GM23248 (cell line): Measurements from ENCODE around the gene COPS6. TPM values are rescaled to one million over a fixed set of nuclear protein-coding genes. Genes with fewer than 3 reads are reported as not detected.
A peak's percentile ranks its signal among the peaks of the same experiment; 100 is the strongest.

Source experiments
- DNase-seq: peaks from one replicate; pipeline ENCODE4 v3.0.0-alpha.2; 2015
- H2AFZ ChIP-seq: fragments of 200-600 bp; sonication (generic); 2 replicates; pipeline ENCODE4 v1.6.1; 2016; ENCODE audit warnings: antibody characterized with exemption
- H3F3A ChIP-seq: fragments of 200-600 bp; sonication (generic); 2 replicates; pipeline ENCODE4 v1.6.1; 2016; ENCODE audit warnings: mild to moderate bottlenecking, antibody characterized with exemption, mixed run types; ENCODE audit not compliant: insufficient read depth
- H3K27ac ChIP-seq: fragments of 200-600 bp; sonication (generic); 2 replicates; pipeline ENCODE4 v1.5.1; 2016; ENCODE audit warnings: mild to moderate bottlenecking
- H3K27me3 ChIP-seq: fragments of 200-600 bp; sonication (generic); replicated peaks from 2 replicates; pipeline ENCODE4 v1.6.1; 2016; ENCODE audit warnings: mild to moderate bottlenecking; ENCODE audit not compliant: insufficient read depth
- H3K36me3 ChIP-seq: fragments of 200-600 bp; sonication (generic); 2 replicates; pipeline ENCODE4 v1.6.1; 2016; ENCODE audit warnings: low read depth, mild to moderate bottlenecking
- H3K4me1 ChIP-seq: fragments of 200-600 bp; sonication (generic); 2 replicates; pipeline ENCODE4 v1.6.1; 2016; ENCODE audit warnings: mild to moderate bottlenecking; ENCODE audit not compliant: insufficient read depth
- H3K4me2 ChIP-seq: fragments of 200-600 bp; sonication (generic); one replicate; pipeline ENCODE4 v1.6.1; 2016; ENCODE audit warnings: mild to moderate bottlenecking; ENCODE audit not compliant: unreplicated experiment
- H3K4me3 ChIP-seq: fragments of 200-600 bp; sonication (generic); 2 replicates; pipeline ENCODE4 v1.5.1; 2016; ENCODE audit warnings: mild to moderate bottlenecking
- H3K79me2 ChIP-seq: fragments of 200-600 bp; sonication (generic); 2 replicates; pipeline ENCODE4 v1.6.1; 2016; ENCODE audit warnings: mild to moderate bottlenecking; ENCODE audit not compliant: insufficient read depth
- H3K9ac ChIP-seq: fragments of 200-600 bp; sonication (generic); 2 replicates; pipeline ENCODE4 v1.6.1; 2016; ENCODE audit warnings: mild to moderate bottlenecking
- H3K9me2 ChIP-seq: fragments of 200-600 bp; sonication (generic); 2 replicates; pipeline ENCODE4 v1.6.1; 2016; ENCODE audit warnings: mixed run types, mild to moderate bottlenecking, moderate library complexity; ENCODE audit not compliant: insufficient read depth
- H3K9me3 ChIP-seq: fragments of 200-600 bp; sonication (generic); one replicate; pipeline ENCODE4 v1.6.1; 2017; ENCODE audit warnings: low read depth
- H4K20me1 ChIP-seq: fragments of 200-600 bp; sonication (generic); 2 replicates; pipeline ENCODE4 v1.6.0; 2016; ENCODE audit not compliant: insufficient read depth
- EZH2 ChIP-seq: fragments of 200-600 bp; sonication (generic); IDR thresholded peaks from 2 replicates; pipeline ENCODE4 v1.6.1; 2018; ENCODE audit warnings: antibody characterized with exemption, mild to moderate bottlenecking; ENCODE audit not compliant: insufficient read depth, poor library complexity, severe bottlenecking
- EZH2phosphoT487 ChIP-seq: fragments of 200-600 bp; sonication (generic); IDR thresholded peaks from 2 replicates; pipeline ENCODE4 v1.6.1; 2018; ENCODE audit warnings: antibody characterized with exemption, moderate library complexity, mild to moderate bottlenecking, low read depth; ENCODE audit not compliant: insufficient read depth
- WGBS, 2 experiments: methylation state at CpG; one replicate each; pipeline ENCODE4 v1.1.6; 2015 to 2017; ENCODE audit warnings: low lambda C conversion rate in 2 of 2, low coverage in 1 of 2; ENCODE audit errors: missing lambda C conversion rate in 2 of 2; 5-methylcytosine and 5-hydroxymethylcytosine counted together
- in situ Hi-C: fragments of 300-500 bp; cut with MboI; formaldehyde crosslinking; loops from 2 replicates; pipeline ENCODE4 v1.15.0; 2020
- polyA plus RNA-seq: library from polyadenylated mRNA; unstranded; fragments of >200 nt; fragmentation: Nextera tagmentation; extraction: Ambion mirVana; gene quantifications from 2 replicates; pipeline ENCODE4 v1.2.1, GENCODE V29; 2016
- total RNA-seq: library from RNA; depleted of rRNA; stranded (reverse); fragments of >200 nt; shearing (Covaris generic); gene quantifications from 2 replicates; pipeline ENCODE4 v1.2.3, GENCODE V29; 2014; rRNA removed

COPS6 gene
- total RNA-seq = 59.1 and 79.1 TPM in 2 replicates
- polyA plus RNA-seq = 214 and 223 TPM in 2 replicates

DNA sequence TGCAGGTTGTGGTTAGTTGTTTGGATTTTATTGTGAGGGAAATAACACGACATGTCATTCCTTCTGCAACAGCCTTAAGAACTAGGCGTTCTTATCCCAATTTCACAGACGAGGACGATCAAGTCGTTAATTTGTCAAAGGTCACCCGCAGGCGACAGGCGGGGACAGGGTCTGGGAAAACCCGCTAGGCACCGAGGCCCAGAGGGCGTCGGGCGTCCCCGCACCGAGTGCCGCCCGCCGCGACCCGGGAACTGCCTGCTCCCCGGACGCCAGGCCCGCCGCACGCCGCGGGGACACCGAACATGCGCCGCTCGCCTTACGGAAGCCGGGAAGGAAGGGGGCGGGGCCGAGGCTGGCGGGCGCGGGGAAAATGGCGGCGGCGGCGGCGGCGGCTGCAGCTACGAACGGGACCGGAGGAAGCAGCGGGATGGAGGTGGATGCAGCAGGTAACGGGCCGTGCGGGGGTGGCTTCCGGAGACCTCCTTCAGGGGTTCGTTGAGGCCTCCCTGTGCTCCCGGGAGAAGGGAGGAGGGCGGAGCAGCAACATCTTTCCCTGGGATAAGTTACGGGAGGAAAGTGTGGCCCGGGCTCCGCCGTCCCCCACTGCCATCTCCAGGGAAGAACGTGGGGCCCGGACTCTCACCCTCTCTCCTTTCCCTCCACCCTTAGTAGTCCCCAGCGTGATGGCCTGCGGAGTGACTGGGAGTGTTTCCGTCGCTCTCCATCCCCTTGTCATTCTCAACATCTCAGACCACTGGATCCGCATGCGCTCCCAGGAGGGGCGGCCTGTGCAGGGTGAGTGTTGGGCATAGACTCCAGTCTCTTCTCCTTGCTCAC lies at the start of gene COPS6:
COPS6 (plus strand) TSS at position 349 of the 837 bp plus-strand sequence; CDS start at position 371, 22 bp downstream.
- Histone ChIP-seq H3K27ac (peak within 1 kb of the TSS; percentile 94), H3K4me1 (peaks cover 40% of the 10 kb centered on the region), H4K20me1 (no peaks in the 10 kb centered on the region), H3K79me2 (peaks cover 45% of the 10 kb centered on the region), H3F3A (peaks cover 70% of the 10 kb centered on the region), H3K36me3 (peaks cover 16% of the 10 kb centered on the region; the same call in 1 of the 2 replicates), H3K9me3 (no peaks in the 10 kb centered on the region), H3K27me3 (no peaks in the 10 kb centered on the region), H3K4me3 (peak within 1 kb of the TSS; percentile 78), H3K9ac (peak within 1 kb of the TSS; percentile 83), H3K4me2 (peak within 1 kb of the TSS; percentile 85), H2AFZ (peak within 1 kb of the TSS; percentile 89), H3K9me2 (no peaks in the 10 kb centered on the region)
- in situ Hi-C loops = no loop called here
- TF ChIP-seq EZH2phosphoT487 = no peak
- no peak for TF ChIP-seq EZH2
- peak; percentile 86 for DNase-seq
- 1% methylated on average over 38 to 68 of the region's 68 CpGs for WGBS, 2 experiments

DNA sequence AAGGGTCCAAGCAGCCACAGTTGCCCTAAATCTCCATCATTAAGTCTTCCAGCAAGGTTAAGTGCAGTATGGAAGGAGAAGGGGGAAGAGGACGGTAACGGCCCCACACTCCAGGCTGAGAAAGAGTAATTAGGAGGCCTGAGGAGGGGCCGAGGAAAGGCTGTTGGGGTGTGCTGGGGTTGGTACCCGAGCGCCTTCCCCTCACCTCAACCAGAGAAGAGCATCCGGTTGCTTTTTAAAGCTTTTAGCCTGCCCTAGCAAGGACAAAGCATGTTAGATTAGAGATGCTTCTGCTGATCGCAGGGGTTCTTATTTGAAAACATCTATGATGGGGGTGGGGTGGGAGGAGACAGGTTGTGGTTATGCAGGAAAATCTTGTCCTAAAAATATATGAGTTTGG lies 48.2 kb upstream of the COPS6 start:
- TF ChIP-seq EZH2 (no peak), EZH2phosphoT487 (no peak)

GRCh38 chr7:100044718-100045117 lies 44.1 kb upstream of the COPS6 start:
- Histone ChIP-seq H3K27ac (no peak overlapping the region), H3F3A (peaks cover 19% of the 10 kb centered on the region), H4K20me1 (no peaks in the 10 kb centered on the region), H3K79me2 (no peaks in the 10 kb centered on the region), H3K27me3 (no peaks in the 10 kb centered on the region), H3K9me2 (no peaks in the 10 kb centered on the region), H3K4me2 (no peak overlapping the region), H2AFZ (no peak overlapping the region), H3K9ac (no peak overlapping the region), H3K4me1 (no peaks in the 10 kb centered on the region), H3K4me3 (no peak overlapping the region), H3K36me3 (no peaks in the 10 kb centered on the region), H3K9me3 (no peaks in the 10 kb centered on the region)
- WGBS, 2 experiments = 62 to 63% methylated on average over 6 of the region's 6 CpGs
- TF ChIP-seq EZH2 (no peak), EZH2phosphoT487 (no peak)
- no peak for DNase-seq
- in situ Hi-C loops = no loop called here

More for the DNA sequence above, 48.2 kb upstream of the COPS6 start:
- Histone ChIP-seq H3K9me2 (no peaks in the 10 kb centered on the region), H3K4me3 (no peak overlapping the region), H3K4me1 (peaks cover 10% of the 10 kb centered on the region; the same call in 1 of the 2 replicates), H3K4me2 (no peak overlapping the region), H3K79me2 (peaks cover 13% of the 10 kb centered on the region; the same call in 1 of the 2 replicates), H3K27me3 (no peaks in the 10 kb centered on the region), H4K20me1 (no peaks in the 10 kb centered on the region), H3K27ac (no peak overlapping the region), H3K9ac (no peak overlapping the region), H2AFZ (no peak overlapping the region), H3K36me3 (peaks cover 7% of the 10 kb centered on the region), H3F3A (peaks cover 28% of the 10 kb centered on the region), H3K9me3 (no peaks in the 10 kb centered on the region)
- in situ Hi-C loops = no loop called here
- no peak for DNase-seq
- 83 to 92% methylated on average over 7 of the region's 7 CpGs for WGBS, 2 experiments

- H4K20me1 ChIP-seq = no peaks in the 10 kb centered on the region
- no peak overlapping the region for H3K4me2 ChIP-seq
- no peak overlapping the region for H3K4me3 ChIP-seq
- WGBS, 2 experiments = 96 to 98% methylated on average over 4 of the region's 4 CpGs
- no peaks in the 10 kb centered on the region for H3K27me3 ChIP-seq
- H3K9me2 ChIP-seq = no peaks in the 10 kb centered on the region
- H3K27ac ChIP-seq = no peak overlapping the region
- no peaks in the 10 kb centered on the region for H3K36me3 ChIP-seq
- no peaks in the 10 kb centered on the region for H3K9me3 ChIP-seq
- peaks cover 26% of the 10 kb centered on the region for H3K79me2 ChIP-seq
- no peak for TF ChIP-seq EZH2phosphoT487
- TF ChIP-seq EZH2 = no peak
- no peak for DNase-seq
- peak overlapping the region; percentile 89; the same call in 1 of the 2 replicates for H2AFZ ChIP-seq
- 0 out of 2 replicates have a peak, but pooled peaks cover 8% of the 10 kb centered on the region for H3F3A ChIP-seq
- H3K9ac ChIP-seq = no peak overlapping the region
- in situ Hi-C loops = no loop called here
- no peaks in the 10 kb centered on the region for H3K4me1 ChIP-seq
Measured at GRCh38 chr7:100048680-100049079, 40.1 kb upstream of the COPS6 start.
